ENCODE results near the gene TLCD1.

The TLCD1 gene

GRCh38 chr17:28745786-28746411, 19.9 kb upstream of the TLCD1 start:
- no peak overlapping the region for H2AFZ ChIP-seq (ENCODE audit: low read depth, low read length)
- H3K4me3 ChIP-seq (ENCODE audit: low read depth in 1 of 2, low read length in 2 of 2), result peak overlapping the region; percentile 71 to 82; a peak in 3 of 4 replicates
- H3K9ac ChIP-seq (ENCODE audit: low read depth, low read length), result peak overlapping the region; percentile 67
- DNase-seq (no peak), ATAC-seq (ENCODE audit: insufficient read depth, low read depth) (no peak)
- H4K20me1 ChIP-seq (ENCODE audit: insufficient read depth, low read length), result peaks cover 53% of the 10 kb centered on the region
- H3K36me3 ChIP-seq (ENCODE audit: insufficient read depth, low read length), result peaks cover 53% of the 10 kb centered on the region
- peaks cover 36% of the 10 kb centered on the region for H3K4me1 ChIP-seq (ENCODE audit: insufficient read depth, low read length)
- no peak for TF ChIP-seq EZH2 (IDR thresholded peaks at IDR 0.05; ENCODE audit: borderline replicate concordance, low read depth, low read length, severe bottlenecking)
- no peak for TF ChIP-seq CTCF (IDR thresholded peaks at IDR 0.05; ENCODE audit: borderline replicate concordance, extremely low read depth, low read length, poor library complexity, severe bottlenecking)
- H3K27me3 ChIP-seq (ENCODE audit: insufficient read depth, low read length, poor library complexity), result no peaks in the 10 kb centered on the region
- H3K9me3 ChIP-seq (ENCODE audit: insufficient read depth, low read length, severe bottlenecking), result no peaks in the 10 kb centered on the region
- H3K4me2 ChIP-seq (ENCODE audit: insufficient read depth, low read length), result peak overlapping the region; percentile 93
- peaks cover 42% of the 10 kb centered on the region for H3K79me2 ChIP-seq (ENCODE audit: insufficient read depth, low read length)
- H3K27ac ChIP-seq (ENCODE audit: low read length), result peak overlapping the region; percentile 66

- Histone ChIP-seq H3K27ac (ENCODE audit: low read length) (peak overlapping the region; percentile 66), H3K4me1 (ENCODE audit: insufficient read depth, low read length) (peaks cover 36% of the 10 kb centered on the region), H4K20me1 (ENCODE audit: insufficient read depth, low read length) (peaks cover 53% of the 10 kb centered on the region), H3K9ac (ENCODE audit: low read depth, low read length) (peak overlapping the region; percentile 67), H3K27me3 (ENCODE audit: insufficient read depth, low read length, poor library complexity) (no peaks in the 10 kb centered on the region), H3K36me3 (ENCODE audit: insufficient read depth, low read length) (peaks cover 45% of the 10 kb centered on the region), H2AFZ (ENCODE audit: low read depth, low read length) (peak overlapping the region; percentile 62), H3K79me2 (ENCODE audit: insufficient read depth, low read length) (peaks cover 39% of the 10 kb centered on the region), H3K4me2 (ENCODE audit: insufficient read depth, low read length) (peak overlapping the region; percentile 93), H3K4me3 (ENCODE audit: low read depth in 1 of 2, low read length in 2 of 2) (peak overlapping the region; percentile 71 to 82; a peak in 3 of 4 replicates), H3K9me3 (ENCODE audit: insufficient read depth, low read length, severe bottlenecking) (no peaks in the 10 kb centered on the region)
- DNase-seq (peak; percentile 77), ATAC-seq (ENCODE audit: insufficient read depth, low read depth) (peak; percentile 55)
- TF ChIP-seq EZH2 (IDR thresholded peaks at IDR 0.05; ENCODE audit: borderline replicate concordance, low read depth, low read length, severe bottlenecking) (no peak), CTCF (IDR thresholded peaks at IDR 0.05; ENCODE audit: borderline replicate concordance, extremely low read depth, low read length, poor library complexity, severe bottlenecking) (no peak)
Observed at GRCh38 chr17:28744972-28745785, 19.1 kb upstream of the TLCD1 start.

- peaks cover 32% of the 10 kb centered on the region for H3K4me1 ChIP-seq (ENCODE audit: insufficient read depth, low read length)
- H3K9me3 ChIP-seq (ENCODE audit: insufficient read depth, low read length, severe bottlenecking), result no peaks in the 10 kb centered on the region
- ATAC-seq (ENCODE audit: insufficient read depth, low read depth), result peak; percentile 15
- peak; percentile 69 for DNase-seq
- H3K27me3 ChIP-seq (ENCODE audit: insufficient read depth, low read length, poor library complexity), result no peaks in the 10 kb centered on the region
- peak overlapping the region; percentile 67 for H3K9ac ChIP-seq (ENCODE audit: low read depth, low read length)
- peaks cover 39% of the 10 kb centered on the region for H3K36me3 ChIP-seq (ENCODE audit: insufficient read depth, low read length)
- peak overlapping the region; percentile 82 for H3K27ac ChIP-seq (ENCODE audit: low read length)
- peaks cover 47% of the 10 kb centered on the region for H4K20me1 ChIP-seq (ENCODE audit: insufficient read depth, low read length)
- no peak for TF ChIP-seq CTCF (IDR thresholded peaks at IDR 0.05; ENCODE audit: borderline replicate concordance, extremely low read depth, low read length, poor library complexity, severe bottlenecking)
- TF ChIP-seq EZH2 (IDR thresholded peaks at IDR 0.05; ENCODE audit: borderline replicate concordance, low read depth, low read length, severe bottlenecking), result no peak
- H3K4me3 ChIP-seq (ENCODE audit: low read depth in 1 of 2, low read length in 2 of 2), result peak overlapping the region; percentile 71 to 82; a peak in 3 of 4 replicates
- peaks cover 39% of the 10 kb centered on the region for H3K79me2 ChIP-seq (ENCODE audit: insufficient read depth, low read length)
- H3K4me2 ChIP-seq (ENCODE audit: insufficient read depth, low read length), result peak overlapping the region; percentile 93
- peak overlapping the region; percentile 75 for H2AFZ ChIP-seq (ENCODE audit: low read depth, low read length)
Observed at GRCh38 chr17:28744104-28744971, 18.3 kb upstream of the TLCD1 start.
